A673 (cell line): Measurements from ENCODE around the gene HSD17B13.

Source experiments
- EZH2 ChIP-seq: fragments of 200-600 bp; sonication (generic); IDR thresholded peaks from 2 replicates; pipeline ENCODE4 v1.6.1; 2017; ENCODE audit warnings: borderline replicate concordance, low read depth, mild to moderate bottlenecking, mixed read lengths, antibody characterized with exemption, low read length; ENCODE audit not compliant: poor library complexity, severe bottlenecking
- TF ChIP-seq, protein P1 (sequence below): fragments of 300-800, 200-600 bp; sonication (generic); conservative IDR thresholded peaks from 2 replicates; pipeline ENCODE4 v1.5.1; 2017; ENCODE audit warnings: low read depth, mild to moderate bottlenecking, antibody characterized with exemption, low read length, moderate library complexity, mixed read lengths

DNA sequence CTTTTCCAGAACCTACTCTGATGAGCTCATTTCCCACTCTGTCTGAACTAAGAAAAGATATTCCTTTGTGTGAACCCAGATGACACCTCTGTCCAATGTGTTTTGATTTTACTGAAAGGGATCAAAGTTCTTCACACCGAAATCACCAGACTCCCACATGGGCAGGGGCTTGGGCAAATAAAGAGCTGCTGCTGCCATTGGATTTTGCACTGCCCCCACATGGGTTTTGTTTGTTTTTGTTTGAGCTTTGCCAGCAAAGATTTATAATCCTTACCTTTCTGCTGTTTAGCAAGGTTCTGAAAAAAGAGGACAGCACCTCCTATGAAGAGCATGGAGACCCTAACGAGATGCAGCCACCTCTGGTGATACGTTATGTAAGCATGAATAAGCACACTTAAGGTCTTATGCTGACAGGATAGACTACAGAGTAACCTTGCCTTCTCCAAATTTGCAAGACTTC lies 44.3 kb downstream of the HSD17B13 start:
- TF ChIP-seq, protein P1, sequence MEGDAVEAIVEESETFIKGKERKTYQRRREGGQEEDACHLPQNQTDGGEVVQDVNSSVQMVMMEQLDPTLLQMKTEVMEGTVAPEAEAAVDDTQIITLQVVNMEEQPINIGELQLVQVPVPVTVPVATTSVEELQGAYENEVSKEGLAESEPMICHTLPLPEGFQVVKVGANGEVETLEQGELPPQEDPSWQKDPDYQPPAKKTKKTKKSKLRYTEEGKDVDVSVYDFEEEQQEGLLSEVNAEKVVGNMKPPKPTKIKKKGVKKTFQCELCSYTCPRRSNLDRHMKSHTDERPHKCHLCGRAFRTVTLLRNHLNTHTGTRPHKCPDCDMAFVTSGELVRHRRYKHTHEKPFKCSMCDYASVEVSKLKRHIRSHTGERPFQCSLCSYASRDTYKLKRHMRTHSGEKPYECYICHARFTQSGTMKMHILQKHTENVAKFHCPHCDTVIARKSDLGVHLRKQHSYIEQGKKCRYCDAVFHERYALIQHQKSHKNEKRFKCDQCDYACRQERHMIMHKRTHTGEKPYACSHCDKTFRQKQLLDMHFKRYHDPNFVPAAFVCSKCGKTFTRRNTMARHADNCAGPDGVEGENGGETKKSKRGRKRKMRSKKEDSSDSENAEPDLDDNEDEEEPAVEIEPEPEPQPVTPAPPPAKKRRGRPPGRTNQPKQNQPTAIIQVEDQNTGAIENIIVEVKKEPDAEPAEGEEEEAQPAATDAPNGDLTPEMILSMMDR = no peak
- no peak for TF ChIP-seq EZH2
